B cell (primary cell): ENCODE measurements around the gene CPED1. TPM values are rescaled to one million over a fixed set of nuclear protein-coding genes. Genes with fewer than 3 reads are reported as not detected.

Experiments used
- ATAC-seq: fragments of 200-7000 bp; cut with Tn5 transposase; one replicate; pipeline ENCODE4 v1.10.0; 2021; ENCODE audit warnings: low read depth, mild to moderate bottlenecking, moderate number of reproducible peaks, moderate library complexity
- CTCF ChIA-PET: fragments of 350-600 bp; sonication (Branson Sonifier 250); formaldehyde crosslinking; loops from one replicate; lab custom pipeline; 2021; ENCODE audit warnings: antibody characterized with exemption, inconsistent platforms; lab: Charles Lee
- POLR2A ChIA-PET: fragments of 350-600 bp; sonication (Branson Sonifier 250); formaldehyde crosslinking; loops from one replicate; lab custom pipeline; 2021; ENCODE audit warnings: antibody characterized with exemption; lab: Charles Lee
- DNase-seq: peaks from one replicate; pipeline ENCODE4 v3.0.0; 2013
- H2AFZ ChIP-seq: 2 replicates; pipeline ENCODE4 v1.6.1; 2012; ENCODE audit warnings: mild to moderate bottlenecking, low read depth, low read length; ENCODE audit not compliant: insufficient read depth, poor library complexity, severe bottlenecking
- H3K27ac ChIP-seq, 2 donors: 1 replicate in 1 of 2; 2 replicates in 1 of 2; pipeline ENCODE4 v1.5.1; 2012 to 2013; ENCODE audit warnings: low read length in 2 of 2, mild to moderate bottlenecking in 2 of 2, moderate library complexity in 1 of 2
- H3K27me3 ChIP-seq, 4 experiments: fragments of 200-600 bp in 1 of 4; sonication (generic) in 1 of 4; replicated peaks in 1 of 4; 1 replicate in 2 of 4; 2 replicates in 2 of 4; pipeline versions ENCODE4 v1.6.1 to v1.7.0; 2013 to 2016; ENCODE audit warnings: low read length in 3 of 4, mild to moderate bottlenecking in 2 of 4, mixed read lengths in 1 of 4, moderate library complexity in 1 of 4; ENCODE audit not compliant: insufficient read depth in 4 of 4, control insufficient read depth in 3 of 4; ENCODE audit errors: control extremely low read depth in 1 of 4
- H3K36me3 ChIP-seq, 2 experiments: replicated peaks in 1 of 2; 1 replicate in 1 of 2; 2 replicates in 1 of 2; pipeline versions ENCODE4 v1.6.1 to v1.7.1; 2013; ENCODE audit warnings: low read length in 1 of 2; ENCODE audit not compliant: insufficient read depth in 2 of 2, control insufficient read depth in 1 of 2; ENCODE audit errors: control extremely low read depth in 1 of 2, extremely low read depth in 1 of 2
- H3K4me1 ChIP-seq, 2 donors: fragments of 200-600 bp in 1 of 2; sonication (generic) in 1 of 2; 1 replicate in 1 of 2; 2 replicates in 1 of 2; pipeline versions ENCODE4 v1.5.1 to v1.6.1; 2013 to 2017; ENCODE audit warnings: low read length in 2 of 2; ENCODE audit not compliant: control insufficient read depth in 2 of 2, insufficient read depth in 2 of 2
- H3K4me2 ChIP-seq: replicated peaks from 2 replicates; pipeline ENCODE3; 2012; ENCODE audit warnings: mild to moderate bottlenecking, low read depth, low read length; ENCODE audit not compliant: poor library complexity, severe bottlenecking
- H3K4me3 ChIP-seq, 5 experiments: fragments of 200-600 bp in 1 of 5; sonication (generic) in 1 of 5; 1 replicate in 3 of 5; 2 replicates in 2 of 5; pipeline versions ENCODE4 v1.5.1 to v1.7.0; 2011 to 2016; ENCODE audit warnings: low read length in 4 of 5, mild to moderate bottlenecking in 4 of 5, low read depth in 2 of 5, control low read depth in 1 of 5, moderate library complexity in 1 of 5; ENCODE audit not compliant: insufficient read depth in 1 of 5; ENCODE audit errors: control extremely low read depth in 1 of 5, extremely low read depth in 1 of 5
- H3K79me2 ChIP-seq: fragments of 200-600 bp; sonication (generic); one replicate; pipeline ENCODE4 v1.6.0; 2016; ENCODE audit warnings: low read length; ENCODE audit not compliant: control insufficient read depth, insufficient read depth
- H3K9ac ChIP-seq: fragments of 200-600 bp; sonication (generic); 2 replicates; pipeline ENCODE4 v1.6.1; 2017; ENCODE audit warnings: mild to moderate bottlenecking, low read length, moderate library complexity
- H3K9me3 ChIP-seq, 3 donors: one replicate each; pipeline versions ENCODE4 v1.6.1 to v1.7.1; 2013; ENCODE audit warnings: low read length in 2 of 3; ENCODE audit not compliant: control insufficient read depth in 2 of 3, insufficient read depth in 1 of 3; ENCODE audit errors: control extremely low read depth in 1 of 3
- H4K20me1 ChIP-seq: 2 replicates; pipeline ENCODE4 v1.6.0; 2012; ENCODE audit warnings: mild to moderate bottlenecking, low read length; ENCODE audit not compliant: insufficient read depth, control insufficient read depth, poor library complexity, severe bottlenecking
- H3K27ac Mint-ChIP-seq: one replicate; pipeline ENCODE4 v1.8.0; 2021; ENCODE audit warnings: mixed read lengths
- H3K27me3 Mint-ChIP-seq: one replicate; pipeline ENCODE4 v1.8.0; 2021; ENCODE audit warnings: mixed read lengths
- H3K4me1 Mint-ChIP-seq: one replicate; pipeline ENCODE4 v1.8.0; 2021; ENCODE audit warnings: mixed read lengths
- H3K4me3 Mint-ChIP-seq: one replicate; pipeline ENCODE4 v1.8.0; 2021; ENCODE audit warnings: mixed read lengths
- H3K9me3 Mint-ChIP-seq: one replicate; pipeline ENCODE4 v1.8.0; 2022; ENCODE audit warnings: mixed read lengths; ENCODE audit not compliant: insufficient read depth
- EZH2 ChIP-seq: IDR thresholded peaks from 2 replicates; pipeline ENCODE4 v1.6.1; 2012; ENCODE audit warnings: borderline replicate concordance, low read depth, mild to moderate bottlenecking, moderate library complexity, low read length; ENCODE audit not compliant: insufficient read depth, poor library complexity, severe bottlenecking
- WGBS: methylation state at CpG from one replicate; pipeline ENCODE4 v1.1.5; 2013; ENCODE audit warnings: missing lambda C conversion rate; ENCODE audit not compliant: insufficient coverage; 5-methylcytosine and 5-hydroxymethylcytosine counted together
- intact Hi-C: fragments of 100-400 bp; cut with micrococcal nuclease; formaldehyde crosslinking; loops from one replicate; pipeline ENCODE4 v1.10.0; 2022
- polyA plus RNA-seq: library from polyadenylated mRNA; depleted of rRNA; stranded (reverse); fragments of >200 nt; gene quantifications from 2 replicates; pipeline ENCODE4 v1.2.3, GENCODE V29; 2012
- total RNA-seq, 2 donors: library from RNA; stranded (reverse); fragments of 120-200 nt in 1 of 2; gene quantifications; 1 replicate in 1 of 2; 2 replicates in 1 of 2; pipeline versions ENCODE4 v1.2.3 to v1.2.4, GENCODE V29; 2013 to 2022
- TF ChIP-seq, protein P1 (sequence below): fragments of 200-600 bp; IDR thresholded peaks from one replicate; pipeline ENCODE4 v1.8.0; 2022; ENCODE audit warnings: antibody characterized with exemption, mild to moderate bottlenecking

The CPED1 gene
- total and polyA plus RNA-seq, 2 donors (not counting 1 experiment from before 2014, with no cell fraction given), result 0.44 to 3.8 TPM

DNA sequence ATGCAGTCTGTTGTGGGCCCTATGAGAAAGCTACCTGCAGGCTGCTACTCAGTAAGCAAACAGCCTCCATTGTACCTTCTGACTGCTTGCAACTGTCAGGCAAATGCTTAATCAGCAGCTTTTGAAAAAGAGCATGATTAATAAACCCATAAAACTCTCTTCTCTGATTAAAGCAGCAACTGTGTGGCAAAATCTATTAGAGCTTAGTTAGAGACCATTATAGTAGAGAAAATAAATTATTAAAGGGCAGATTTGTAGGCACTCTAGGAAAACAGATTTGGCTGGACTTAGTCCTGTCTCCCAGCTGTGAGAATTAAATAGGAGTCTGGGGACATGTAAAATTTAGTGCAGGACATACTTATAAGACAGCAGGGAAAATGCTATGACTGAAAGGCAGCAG is 207.8 kb downstream of the CPED1 start:
- H3K27ac ChIP-seq, result no peak overlapping the region
- no peaks in the 10 kb centered on the region for H3K9me3 ChIP-seq
- Mint-ChIP-seq H3K4me3 (no peak overlapping the region), H3K9me3 (no peaks in the 10 kb centered on the region), H3K4me1 (peaks cover 57% of the 10 kb centered on the region), H3K27me3 (no peaks in the 10 kb centered on the region), H3K27ac (no peak overlapping the region)
- H3K4me3 ChIP-seq, result no peak overlapping the region
- TF ChIP-seq EZH2, result no peak
- TF ChIP-seq, protein P1, sequence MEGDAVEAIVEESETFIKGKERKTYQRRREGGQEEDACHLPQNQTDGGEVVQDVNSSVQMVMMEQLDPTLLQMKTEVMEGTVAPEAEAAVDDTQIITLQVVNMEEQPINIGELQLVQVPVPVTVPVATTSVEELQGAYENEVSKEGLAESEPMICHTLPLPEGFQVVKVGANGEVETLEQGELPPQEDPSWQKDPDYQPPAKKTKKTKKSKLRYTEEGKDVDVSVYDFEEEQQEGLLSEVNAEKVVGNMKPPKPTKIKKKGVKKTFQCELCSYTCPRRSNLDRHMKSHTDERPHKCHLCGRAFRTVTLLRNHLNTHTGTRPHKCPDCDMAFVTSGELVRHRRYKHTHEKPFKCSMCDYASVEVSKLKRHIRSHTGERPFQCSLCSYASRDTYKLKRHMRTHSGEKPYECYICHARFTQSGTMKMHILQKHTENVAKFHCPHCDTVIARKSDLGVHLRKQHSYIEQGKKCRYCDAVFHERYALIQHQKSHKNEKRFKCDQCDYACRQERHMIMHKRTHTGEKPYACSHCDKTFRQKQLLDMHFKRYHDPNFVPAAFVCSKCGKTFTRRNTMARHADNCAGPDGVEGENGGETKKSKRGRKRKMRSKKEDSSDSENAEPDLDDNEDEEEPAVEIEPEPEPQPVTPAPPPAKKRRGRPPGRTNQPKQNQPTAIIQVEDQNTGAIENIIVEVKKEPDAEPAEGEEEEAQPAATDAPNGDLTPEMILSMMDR, result no peak
- H3K79me2 ChIP-seq, result peaks cover 2% of the 10 kb centered on the region
- POLR2A ChIA-PET, result no interaction called here
- no peak for DNase-seq
- ATAC-seq, result no peak
- CTCF ChIA-PET, result interaction anchor here (0.5 to 0.9 kb wide), 4 partner anchors 12 to 166 kb away, joined by 3 to 5 read pairs (median 4); no protein-coding TSS in a partner anchor
- H4K20me1 ChIP-seq, result no peaks in the 10 kb centered on the region
- no peak overlapping the region for H3K4me2 ChIP-seq
- H3K4me1 ChIP-seq, result peaks cover 19 to 28% of the 10 kb centered on the region in 2 donors
- no peaks in the 10 kb centered on the region for H3K36me3 ChIP-seq
- intact Hi-C loops, result no loop called here
- H3K27me3 ChIP-seq, result no peaks in the 10 kb centered on the region
- H3K9ac ChIP-seq, result no peak overlapping the region
- H2AFZ ChIP-seq, result no peak overlapping the region

DNA sequence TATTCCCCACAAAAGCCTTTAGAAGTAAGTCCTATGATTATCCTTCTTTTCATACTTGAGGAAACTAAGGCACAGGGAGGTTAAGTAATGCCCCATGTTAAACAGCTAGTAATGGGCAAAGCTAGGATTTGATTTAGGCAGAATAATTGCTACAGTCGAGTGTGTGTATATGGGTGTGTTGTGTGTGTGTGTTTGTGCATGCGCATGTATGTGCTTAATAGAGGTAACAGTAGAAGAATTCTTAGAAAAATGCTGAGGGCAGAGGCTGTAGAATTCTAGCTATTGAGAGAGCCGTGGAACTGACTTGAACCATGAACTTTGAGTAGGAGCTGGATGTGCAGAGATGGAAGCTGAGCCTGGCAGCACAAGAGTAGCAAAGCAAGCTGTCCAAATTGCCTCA is 208.9 kb downstream of the CPED1 start:
- no peak overlapping the region for H3K4me3 ChIP-seq
- H3K9me3 ChIP-seq, result no peaks in the 10 kb centered on the region
- Mint-ChIP-seq H3K4me1 (peaks cover 60% of the 10 kb centered on the region), H3K4me3 (no peak overlapping the region), H3K9me3 (no peaks in the 10 kb centered on the region), H3K27me3 (no peaks in the 10 kb centered on the region), H3K27ac (no peak overlapping the region)
- no peaks in the 10 kb centered on the region for H3K36me3 ChIP-seq
- ATAC-seq, result no peak
- no peaks in the 10 kb centered on the region for H4K20me1 ChIP-seq
- no peak overlapping the region for H2AFZ ChIP-seq
- H3K27ac ChIP-seq, result no peak overlapping the region
- CTCF ChIA-PET, result interaction anchor here (1.2 to 1.7 kb wide), 2 partner anchors 10 to 32 kb away, joined by 3 read pairs; no protein-coding TSS in a partner anchor
- H3K4me2 ChIP-seq, result no peak overlapping the region
- TF ChIP-seq, protein P1, result no peak
- TF ChIP-seq EZH2, result no peak
- H3K27me3 ChIP-seq, result no peaks in the 10 kb centered on the region
- intact Hi-C loops, result no loop called here
- peaks cover 2% of the 10 kb centered on the region for H3K79me2 ChIP-seq
- no peak overlapping the region for H3K9ac ChIP-seq
- DNase-seq, result no peak
- POLR2A ChIA-PET, result no interaction called here
- WGBS, result 100% methylated on average over 3 of the region's 3 CpGs
- peaks cover 30 to 40% of the 10 kb centered on the region in 2 donors for H3K4me1 ChIP-seq
